ENCODE measurements around the gene FBXO24.
"Not testable (repeated sequence)": the region's sequence is repeated elsewhere in the genome, so short reads cannot be mapped to it uniquely, and the experiment has no call there.

GRCh38 chr7:100541309-100541708, 44.8 kb upstream of the FBXO24 start:
- not testable (repeated sequence) for TF ChIP-seq EP300, POLR2AphosphoS5 (IDR thresholded peaks at IDR 0.05)
- TF ChIP-seq, protein P1, sequence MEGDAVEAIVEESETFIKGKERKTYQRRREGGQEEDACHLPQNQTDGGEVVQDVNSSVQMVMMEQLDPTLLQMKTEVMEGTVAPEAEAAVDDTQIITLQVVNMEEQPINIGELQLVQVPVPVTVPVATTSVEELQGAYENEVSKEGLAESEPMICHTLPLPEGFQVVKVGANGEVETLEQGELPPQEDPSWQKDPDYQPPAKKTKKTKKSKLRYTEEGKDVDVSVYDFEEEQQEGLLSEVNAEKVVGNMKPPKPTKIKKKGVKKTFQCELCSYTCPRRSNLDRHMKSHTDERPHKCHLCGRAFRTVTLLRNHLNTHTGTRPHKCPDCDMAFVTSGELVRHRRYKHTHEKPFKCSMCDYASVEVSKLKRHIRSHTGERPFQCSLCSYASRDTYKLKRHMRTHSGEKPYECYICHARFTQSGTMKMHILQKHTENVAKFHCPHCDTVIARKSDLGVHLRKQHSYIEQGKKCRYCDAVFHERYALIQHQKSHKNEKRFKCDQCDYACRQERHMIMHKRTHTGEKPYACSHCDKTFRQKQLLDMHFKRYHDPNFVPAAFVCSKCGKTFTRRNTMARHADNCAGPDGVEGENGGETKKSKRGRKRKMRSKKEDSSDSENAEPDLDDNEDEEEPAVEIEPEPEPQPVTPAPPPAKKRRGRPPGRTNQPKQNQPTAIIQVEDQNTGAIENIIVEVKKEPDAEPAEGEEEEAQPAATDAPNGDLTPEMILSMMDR (IDR thresholded peaks at IDR 0.05), result not testable (repeated sequence)

All from gastroesophageal sphincter (tissue), 3 donors.